H1 (cell line): ENCODE results near the gene VSIR.

Experiments used
- CREB1 ChIP-seq: IDR thresholded peaks from 2 replicates; pipeline ENCODE4 v1.6.1; 2012; ENCODE audit warnings: inconsistent platforms
- POLR2A ChIP-seq, 2 experiments: IDR thresholded peaks; 1 replicate in 1 of 2; 2 replicates in 1 of 2; pipeline ENCODE4 v1.6.1; 2011; ENCODE audit warnings: low read depth in 2 of 2, low read length in 2 of 2, mild to moderate bottlenecking in 2 of 2; ENCODE audit errors: control extremely low read depth in 1 of 2
- TAF1 ChIP-seq: IDR thresholded peaks from 2 replicates; pipeline ENCODE4 v1.6.1; 2011; ENCODE audit warnings: mild to moderate bottlenecking, low read depth, low read length

DNA sequence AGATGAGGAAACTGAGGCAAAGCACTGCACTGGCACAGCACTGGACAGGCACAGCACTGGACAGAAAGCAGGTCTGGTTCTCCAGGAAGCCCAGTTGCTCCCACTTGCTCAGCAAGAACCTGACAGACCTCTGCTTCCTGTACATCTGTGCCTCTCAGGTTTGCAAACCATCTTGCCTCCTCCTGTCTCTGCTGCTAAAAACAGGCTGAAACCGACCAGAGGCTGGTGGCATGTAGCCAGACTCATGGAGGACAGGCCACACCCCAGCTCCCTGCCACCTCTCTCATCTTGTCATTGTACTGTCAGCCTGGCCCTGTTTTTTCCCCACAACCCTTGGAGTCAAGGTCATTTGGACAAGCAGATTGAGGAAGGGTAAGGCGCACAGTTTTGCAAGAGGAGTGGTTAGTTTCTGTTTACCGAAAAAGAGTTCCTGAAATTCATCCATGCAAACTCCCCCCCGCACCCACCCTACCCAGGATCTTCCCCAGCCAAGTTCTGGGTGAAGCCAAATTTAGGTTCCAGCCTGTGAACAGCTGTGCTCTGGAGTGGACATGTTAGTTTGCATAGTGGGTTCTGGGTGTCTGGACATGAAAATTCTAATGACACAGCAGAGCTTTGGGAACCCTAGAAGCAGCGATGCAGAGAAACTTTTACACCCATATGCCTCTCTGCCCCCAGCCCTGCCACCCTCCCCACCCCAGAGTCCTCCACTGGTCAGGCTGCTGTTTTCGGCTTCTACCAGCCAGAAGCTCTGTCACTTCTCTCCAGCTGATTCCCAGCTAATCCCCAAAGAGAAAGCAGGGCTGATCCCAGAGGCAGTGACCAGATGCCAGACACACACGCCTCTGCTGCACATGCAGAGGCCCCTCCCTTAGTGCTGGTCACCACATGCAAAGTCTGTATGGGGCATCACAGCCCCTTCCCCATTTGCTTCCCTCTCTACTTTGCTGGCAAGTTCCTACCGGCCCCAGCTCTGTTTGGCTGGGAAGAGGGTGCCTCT is 45.3 kb downstream of the VSIR start:
- no peak for TF ChIP-seq CREB1
- no peak for TF ChIP-seq POLR2A (IDR thresholded peaks at IDR 0.05; ENCODE audit: control extremely low read depth in 1 of 2, low read depth in 2 of 2, low read length in 2 of 2)
- TF ChIP-seq TAF1: no peak
